Neural progenitor cell (in vitro differentiated cells): ENCODE measurements around the gene BCAS1.

Experiments used
- CTCF ChIP-seq: fragments of 200-600 bp; sonication (generic); IDR thresholded peaks from 2 replicates; pipeline ENCODE4 v1.5.1; 2017; ENCODE audit warnings: antibody characterized with exemption, mild to moderate bottlenecking
- EZH2phosphoT487 ChIP-seq: fragments of 200-600 bp; sonication (generic); IDR thresholded peaks from 2 replicates; pipeline ENCODE4 v1.6.1; 2017; ENCODE audit warnings: antibody characterized with exemption

- no peak for TF ChIP-seq CTCF
- TF ChIP-seq EZH2phosphoT487 = no peak
Observed at GRCh38 chr20:53900380-53900999, 169.9 kb downstream of the BCAS1 start.
